8988T (cell line): ENCODE data around the gene INTS6L.

Experiments used
- DNase-seq: peaks from one replicate; pipeline ENCODE4 v3.0.0; 2011

Gene INTS6L

GRCh38 chrX:135629342-135629741 is 108.9 kb downstream of the INTS6L start:
- no peak for DNase-seq
